HepG2 (cell line): Measurements from ENCODE around the gene ALDOA. TPM values are rescaled to one million over a fixed set of nuclear protein-coding genes. Genes with fewer than 3 reads are reported as not detected.

Experiments used
- HOXD1 ChIP-seq: sonication (generic); formaldehyde crosslinking; IDR thresholded peaks from 2 replicates; pipeline ENCODE4 v1.5.0; 2020; ENCODE audit warnings: missing genetic modification reagents
- NPAS2 ChIP-seq: sonication (generic); formaldehyde crosslinking; IDR thresholded peaks from 2 replicates; pipeline ENCODE4 v1.8.0; 2022; ENCODE audit warnings: mild to moderate bottlenecking, missing genetic modification reagents, borderline replicate concordance
- PRDM4 ChIP-seq: sonication (generic); formaldehyde crosslinking; IDR thresholded peaks from 2 replicates; pipeline ENCODE4 v1.9.0; 2021; ENCODE audit warnings: missing genetic modification reagents, borderline replicate concordance
- RXRB ChIP-seq: IDR thresholded peaks from 2 replicates; pipeline ENCODE4 v1.6.1; 2016; ENCODE audit warnings: borderline replicate concordance, missing genetic modification reagents, missing compliant biosample characterization
- SALL1 ChIP-seq: sonication (generic); formaldehyde crosslinking; IDR thresholded peaks from 2 replicates; pipeline ENCODE4 v1.8.0; 2022; ENCODE audit warnings: mild to moderate bottlenecking, missing genetic modification reagents
- SCMH1 ChIP-seq: sonication (generic); formaldehyde crosslinking; IDR thresholded peaks from 2 replicates; pipeline ENCODE4 v1.9.0; 2021; ENCODE audit warnings: missing genetic modification reagents, mild to moderate bottlenecking, borderline replicate concordance
- SNAPC4 ChIP-seq: sonication (generic); formaldehyde crosslinking; IDR thresholded peaks from 2 replicates; pipeline ENCODE4 v1.4.0; 2020; ENCODE audit warnings: mild to moderate bottlenecking, missing genetic modification reagents
- SOX13 ChIP-seq, 3 experiments: fragments of 450-650 bp in 1 of 3; sonication (generic) in 1 of 3; formaldehyde crosslinking in 1 of 3; IDR thresholded peaks in 2 of 3; conservative IDR thresholded peaks in 1 of 3; 2 replicates each; pipeline versions ENCODE4 v1.5.0 to v1.6.1; 2016 to 2020; ENCODE audit warnings: antibody characterized with exemption in 1 of 3, mild to moderate bottlenecking in 1 of 3, missing compliant biosample characterization in 1 of 3, missing genetic modification reagents in 1 of 3, moderate library complexity in 1 of 3
- ZBTB37 ChIP-seq: sonication (generic); formaldehyde crosslinking; IDR thresholded peaks from 2 replicates; pipeline ENCODE4 v1.4.0; 2020; ENCODE audit warnings: mild to moderate bottlenecking, missing genetic modification reagents
- ZFP90 ChIP-seq: sonication (generic); formaldehyde crosslinking; IDR thresholded peaks from 2 replicates; pipeline ENCODE4 v1.8.0; 2022; ENCODE audit warnings: missing genetic modification reagents, mild to moderate bottlenecking, inconsistent platforms, borderline replicate concordance
- ZMAT5 ChIP-seq: sonication (generic); formaldehyde crosslinking; IDR thresholded peaks from 2 replicates; pipeline ENCODE4 v1.5.0; 2020; ENCODE audit warnings: mild to moderate bottlenecking, low read depth, missing genetic modification reagents, borderline replicate concordance
- ZNF138 ChIP-seq: sonication (generic); formaldehyde crosslinking; IDR thresholded peaks from 2 replicates; pipeline ENCODE4 v1.5.0; 2020; ENCODE audit warnings: mild to moderate bottlenecking, low read depth, missing genetic modification reagents
- polyA plus RNA-seq, 8 experiments: library from polyadenylated mRNA; depleted of rRNA in 3 of 8; stranded (reverse) in 7 of 8; unstranded in 1 of 8; fragments of >200 nt; fragmentation: Illumina TruSeq in 4 of 8; extraction: Trizol in 4 of 8; gene quantifications; 2 replicates each; pipeline versions ENCODE4 v1.2.1 to v1.2.3, GENCODE V29; 2011 to 2016; ENCODE audit warnings: low read depth in 4 of 8, missing spikeins in 1 of 8, mixed read lengths in 1 of 8; ENCODE audit not compliant: insufficient read depth in 1 of 8
- total RNA-seq, 5 experiments: library from RNA; depleted of rRNA; stranded (reverse); fragments of >200 nt; fragmentation: Illumina TruSeq; extraction: Trizol; gene quantifications; 2 replicates each; pipeline ENCODE4 v1.2.3, GENCODE V29; 2016; ENCODE audit warnings: low read depth in 1 of 5
- TF ChIP-seq, protein P1 (sequence below): sonication (generic); formaldehyde crosslinking; IDR thresholded peaks from 2 replicates; pipeline ENCODE4 v1.4.0; 2020; ENCODE audit warnings: missing genetic modification reagents, mild to moderate bottlenecking, borderline replicate concordance
- TF ChIP-seq, protein P2 (sequence below): sonication (generic); formaldehyde crosslinking; IDR thresholded peaks from 2 replicates; pipeline ENCODE4 v1.4.0; 2020; ENCODE audit warnings: mild to moderate bottlenecking, missing genetic modification reagents

Gene ALDOA
- total and polyA plus RNA-seq, 2 of the 13 experiments (the other 11 are each of a cell fraction or from before 2014, with no cell fraction given): 925 to 1,884 TPM

GRCh38 chr16:30095166-30096078 is 29.9 kb downstream of the ALDOA start (continued):
- TF ChIP-seq ZMAT5 (CRISPR knock-in tag) (no peak), NPAS2 (CRISPR knock-in tag) (no peak), ZBTB37 (CRISPR knock-in tag) (no peak), RXRB (CRISPR knock-in tag) (no peak), PRDM4 (CRISPR knock-in tag) (no peak), HOXD1 (CRISPR knock-in tag) (no peak; the same call in 1 of the 2 replicates), SNAPC4 (CRISPR knock-in tag) (no peak), SCMH1 (CRISPR knock-in tag) (no peak), SALL1 (no peak), SOX13 (IDR thresholded peaks at IDR 0.05) (no peak), SOX13 (CRISPR knock-in tag; conservative IDR thresholded peaks at IDR 0.05 in 1 of 2, IDR thresholded peaks at IDR 0.05 in 1 of 2) (no peak), ZNF138 (no peak), ZFP90 (CRISPR knock-in tag) (no peak)
- TF ChIP-seq, protein P1, sequence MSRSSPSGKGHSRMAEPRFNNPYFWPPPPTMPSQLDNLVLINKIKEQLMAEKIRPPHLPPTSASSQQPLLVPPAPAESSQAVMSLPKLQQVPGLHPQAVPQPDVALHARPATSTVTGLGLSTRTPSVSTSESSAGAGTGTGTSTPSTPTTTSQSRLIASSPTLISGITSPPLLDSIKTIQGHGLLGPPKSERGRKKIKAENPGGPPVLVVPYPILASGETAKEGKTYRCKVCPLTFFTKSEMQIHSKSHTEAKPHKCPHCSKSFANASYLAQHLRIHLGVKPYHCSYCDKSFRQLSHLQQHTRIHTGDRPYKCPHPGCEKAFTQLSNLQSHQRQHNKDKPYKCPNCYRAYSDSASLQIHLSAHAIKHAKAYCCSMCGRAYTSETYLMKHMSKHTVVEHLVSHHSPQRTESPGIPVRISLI: no peak
- TF ChIP-seq, protein P2, sequence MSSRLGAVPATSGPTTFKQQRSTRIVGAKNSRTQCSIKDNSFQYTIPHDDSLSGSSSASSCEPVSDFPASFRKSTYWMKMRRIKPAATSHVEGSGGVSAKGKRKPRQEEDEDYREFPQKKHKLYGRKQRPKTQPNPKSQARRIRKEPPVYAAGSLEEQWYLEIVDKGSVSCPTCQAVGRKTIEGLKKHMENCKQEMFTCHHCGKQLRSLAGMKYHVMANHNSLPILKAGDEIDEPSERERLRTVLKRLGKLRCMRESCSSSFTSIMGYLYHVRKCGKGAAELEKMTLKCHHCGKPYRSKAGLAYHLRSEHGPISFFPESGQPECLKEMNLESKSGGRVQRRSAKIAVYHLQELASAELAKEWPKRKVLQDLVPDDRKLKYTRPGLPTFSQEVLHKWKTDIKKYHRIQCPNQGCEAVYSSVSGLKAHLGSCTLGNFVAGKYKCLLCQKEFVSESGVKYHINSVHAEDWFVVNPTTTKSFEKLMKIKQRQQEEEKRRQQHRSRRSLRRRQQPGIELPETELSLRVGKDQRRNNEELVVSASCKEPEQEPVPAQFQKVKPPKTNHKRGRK (CRISPR knock-in tag): no peak
